HG02870 (cell line): Measurements from ENCODE around the gene PACS2.
"Not testable (repeated sequence)": the region's sequence is repeated elsewhere in the genome, so short reads cannot be mapped to it uniquely, and the experiment has no call there.

ENCODE experiments used
- ATAC-seq: cut with Tn5 transposase; IDR thresholded peaks from one replicate; pipeline ENCODE4 v1.9.1; 2021; ENCODE audit warnings: mild to moderate bottlenecking, moderate library complexity; ENCODE audit not compliant: unreplicated experiment

PACS2 gene

GRCh38 chr14:105313381-105314286, 914 bp upstream of the PACS2 start:
- ATAC-seq: no peak

DNA sequence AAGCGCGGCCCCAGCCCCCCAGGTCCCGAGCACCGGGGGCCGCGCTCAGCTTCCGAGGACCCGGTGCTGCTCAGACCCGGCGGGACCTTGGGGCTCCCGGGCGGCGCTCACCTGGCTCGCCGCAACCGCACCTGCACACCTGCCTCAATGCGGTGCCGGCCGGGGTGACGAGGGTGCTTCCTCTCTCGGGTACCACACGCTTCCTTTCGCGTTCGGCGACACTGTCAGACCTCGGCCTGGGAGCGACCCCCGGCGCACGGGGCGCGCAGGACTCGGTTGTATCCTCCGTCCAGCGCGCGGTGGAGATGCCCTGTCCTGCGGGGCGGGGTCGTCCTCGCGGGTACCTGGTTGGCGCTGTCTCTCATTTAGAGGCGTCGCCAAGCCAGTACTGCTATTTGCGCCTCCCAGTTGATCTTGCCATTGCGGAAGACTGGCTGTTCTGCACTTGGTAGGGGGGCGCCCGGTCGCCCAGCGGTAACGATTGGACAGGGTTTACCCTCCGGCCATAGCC, 718 bp downstream of the PACS2 start:
- no peak for ATAC-seq

GRCh38 chr14:105315941-105316576, 1.5 kb downstream of the PACS2 start:
- ATAC-seq: no peak

DNA sequence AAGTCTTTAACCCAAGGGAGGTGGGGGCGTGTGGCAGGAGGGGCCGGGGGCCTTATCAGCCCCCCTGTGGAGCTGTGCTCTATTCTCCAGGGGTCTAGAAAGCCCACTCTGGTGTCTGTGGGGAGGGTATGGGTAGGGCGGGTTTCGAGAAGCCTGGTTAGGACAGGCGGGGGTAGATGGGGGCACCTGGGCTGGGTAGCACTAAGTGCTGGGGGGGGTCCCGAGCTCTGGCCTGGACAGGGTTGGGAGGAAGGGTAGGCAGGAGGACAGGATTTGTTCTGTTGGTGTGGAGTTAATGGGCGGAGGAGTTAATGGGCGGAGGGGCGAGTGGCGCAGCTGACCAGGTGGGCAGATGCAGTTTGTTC, 2.0 kb downstream of the PACS2 start:
- ATAC-seq: no peak

DNA sequence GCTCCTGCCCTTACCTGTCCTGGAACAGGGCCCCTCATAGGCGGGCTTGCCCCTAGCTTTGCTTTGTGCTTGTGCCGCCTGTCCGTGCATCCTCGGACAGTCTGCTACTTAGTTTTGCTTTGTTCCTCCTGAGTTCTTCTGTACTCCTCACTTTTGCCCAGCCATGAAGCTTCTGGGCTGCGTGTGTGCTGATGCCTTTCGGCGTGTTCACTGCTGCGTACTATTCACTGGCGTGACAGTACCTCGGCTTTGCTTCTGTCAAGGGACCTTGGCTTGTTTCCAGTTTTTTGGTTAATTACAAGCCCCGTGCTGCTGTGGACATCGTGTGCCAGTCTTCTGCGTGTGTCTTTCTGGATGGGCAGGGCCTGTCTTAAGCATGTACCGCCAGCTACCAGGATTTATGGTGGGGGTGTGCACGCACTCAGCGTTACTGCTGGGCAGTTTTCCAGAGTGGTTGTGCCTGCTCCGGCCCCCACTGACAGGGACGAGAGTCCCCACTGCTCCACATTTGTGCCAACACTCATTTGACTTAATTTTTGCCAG, 2.5 kb downstream of the PACS2 start:
- ATAC-seq: no peak

GRCh38 chr14:105317546-105317945, 3.0 kb downstream of the PACS2 start:
- no peak for ATAC-seq

GRCh38 chr14:105322791-105323556, 8.4 kb downstream of the PACS2 start:
- ATAC-seq: no peak

DNA sequence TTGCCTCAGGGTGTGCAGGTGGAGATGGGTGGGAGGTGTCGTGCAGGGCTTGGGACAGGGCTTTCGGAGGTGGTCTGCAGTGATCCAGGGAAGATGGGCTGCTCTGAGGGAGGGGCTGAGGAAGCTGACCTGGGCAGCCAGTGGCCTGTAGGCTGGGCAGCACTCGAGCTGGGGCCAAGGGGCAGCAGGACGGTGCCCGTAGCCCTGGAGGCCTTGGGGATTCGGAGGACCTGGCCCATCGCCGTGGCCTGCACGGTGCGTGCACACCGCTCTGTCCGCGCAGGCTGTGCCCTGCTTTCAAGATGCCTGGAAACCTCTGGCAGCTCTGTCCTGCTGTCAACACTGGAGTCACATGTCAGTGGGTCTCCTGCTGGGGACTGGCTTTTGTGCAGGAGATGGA, 9.1 kb downstream of the PACS2 start:
- no peak for ATAC-seq

DNA sequence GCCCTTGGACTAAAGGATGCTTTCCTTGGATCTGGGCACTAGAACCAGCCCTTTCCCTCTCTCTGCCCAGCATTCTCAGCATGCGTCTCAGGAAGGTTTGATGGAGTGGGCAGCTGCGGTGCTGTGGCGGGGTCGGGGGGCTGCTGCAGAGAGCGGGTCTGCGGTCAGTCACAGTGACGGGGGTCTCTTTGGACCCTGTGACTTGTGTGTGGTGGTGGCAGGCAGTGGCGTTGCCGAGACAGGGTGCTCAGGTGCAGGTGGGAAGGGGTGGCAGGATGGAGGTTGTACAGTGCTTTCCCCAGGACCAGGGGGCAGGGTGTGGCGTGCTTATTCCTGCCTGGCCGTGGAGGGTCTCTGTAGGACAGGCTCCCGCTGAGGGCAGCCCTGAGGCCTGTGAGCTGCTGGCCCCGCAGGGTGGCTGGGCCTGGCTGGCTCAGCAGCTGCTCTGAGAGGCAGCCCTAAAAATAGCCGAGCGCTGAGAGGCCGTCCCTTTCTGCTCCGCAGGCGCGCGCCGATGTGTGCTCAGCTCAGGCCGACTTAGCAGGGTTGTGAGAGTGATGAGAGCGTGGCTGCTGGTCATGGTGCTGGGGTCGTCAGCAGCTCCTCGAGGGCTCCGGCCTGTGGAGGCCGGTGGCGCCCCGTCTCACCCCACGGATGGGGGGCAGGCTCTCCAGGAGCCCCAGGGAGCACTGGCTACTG, 9.7 kb downstream of the PACS2 start:
- no peak for ATAC-seq

DNA sequence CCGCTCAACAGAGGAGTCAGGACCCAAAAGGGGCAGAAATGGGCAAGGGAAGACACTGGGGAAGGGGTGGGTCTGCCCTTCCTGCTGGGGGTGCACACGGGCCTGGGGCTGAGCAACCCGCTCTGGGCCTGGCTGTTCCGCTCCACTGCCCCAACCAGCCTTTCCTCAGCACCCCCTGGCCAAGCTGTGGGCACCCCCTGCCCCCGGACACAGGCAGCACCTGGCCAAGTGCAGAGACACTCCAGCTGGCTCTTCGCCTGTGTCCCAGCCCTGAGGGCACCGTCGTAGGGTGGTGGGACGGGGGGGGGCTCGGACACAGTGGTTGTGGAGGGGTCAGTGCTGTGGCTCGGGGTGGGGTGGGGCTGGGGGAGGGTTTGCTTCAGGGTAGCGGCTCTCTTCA, 10.3 kb downstream of the PACS2 start:
- no peak for ATAC-seq

DNA sequence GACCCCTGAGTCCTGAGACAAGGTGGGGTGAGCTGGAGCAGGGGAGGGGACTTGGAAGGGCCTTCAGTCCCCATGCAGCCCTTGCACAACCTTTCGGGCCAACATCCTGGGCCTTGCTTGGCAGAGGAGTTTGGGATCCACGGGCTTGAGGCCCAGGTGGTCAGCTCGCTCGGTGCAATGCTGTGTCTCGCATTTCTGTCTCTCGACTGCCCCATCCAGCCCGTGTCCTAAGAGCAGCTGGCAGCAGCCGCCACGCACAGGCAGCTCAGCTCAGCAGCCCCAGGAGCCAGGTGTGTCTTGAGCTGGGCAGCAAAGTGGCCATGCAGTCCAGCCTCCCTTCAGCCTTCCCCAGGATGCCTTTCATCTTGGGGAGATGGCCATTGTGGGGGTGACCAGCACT, 10.8 kb downstream of the PACS2 start:
- no peak for ATAC-seq

DNA sequence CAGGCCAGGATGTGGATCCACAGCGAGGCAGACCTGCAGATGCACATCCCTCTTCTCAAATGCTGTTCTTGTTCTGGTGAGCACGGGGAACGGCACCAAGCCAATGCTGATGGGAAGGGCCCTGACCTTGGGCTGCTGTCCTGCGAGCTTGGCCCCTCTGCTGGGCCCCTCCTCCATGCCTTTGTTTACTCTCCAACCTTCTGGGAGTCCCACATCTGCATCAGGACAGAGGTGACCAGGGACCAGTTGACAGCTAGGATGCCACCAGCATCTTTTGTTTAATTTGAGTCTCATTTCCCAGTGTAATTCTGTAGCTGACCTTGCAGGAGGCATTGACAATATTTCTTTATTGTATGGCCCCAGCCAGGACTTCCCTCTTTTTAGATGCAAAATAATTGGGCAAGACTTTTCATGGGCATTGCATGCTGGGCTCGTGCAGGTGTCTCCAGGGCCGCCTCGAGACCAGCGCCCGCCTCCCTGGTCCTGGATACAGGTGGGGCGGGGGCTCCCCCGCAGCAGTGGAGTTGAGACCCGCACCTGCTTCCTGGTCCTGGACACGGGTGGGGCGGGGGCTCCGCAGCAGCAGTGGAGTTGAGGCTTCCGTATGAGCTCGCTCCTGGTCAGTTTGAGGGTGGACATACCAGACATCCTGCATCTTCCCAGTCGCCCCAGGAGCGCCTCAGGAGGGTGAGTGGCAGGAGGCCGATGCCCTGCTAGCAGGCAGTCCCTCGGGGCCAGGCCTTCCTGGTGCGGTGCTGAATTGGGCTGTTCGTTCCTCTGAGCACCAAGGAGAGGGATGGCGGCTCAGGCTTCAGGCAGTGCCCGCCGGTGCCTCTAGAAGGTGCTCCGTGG, 11.4 kb downstream of the PACS2 start:
- no peak for ATAC-seq

DNA sequence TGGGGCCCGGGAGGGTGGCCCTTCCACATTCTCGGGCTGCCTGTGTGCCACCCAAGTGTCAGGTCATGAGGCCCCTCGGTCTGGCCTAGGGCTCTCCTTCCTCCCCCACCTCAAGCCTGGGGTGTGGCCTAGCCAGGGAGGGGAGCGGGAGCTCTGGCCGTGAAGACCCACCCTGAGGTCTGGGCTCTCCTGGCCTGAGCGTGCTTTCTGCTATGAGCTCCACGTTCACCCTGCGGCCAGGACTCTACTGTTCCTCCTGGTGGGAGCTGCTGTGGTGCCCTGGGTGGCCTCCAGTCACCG, 12.0 kb downstream of the PACS2 start:
- ATAC-seq: no peak

DNA sequence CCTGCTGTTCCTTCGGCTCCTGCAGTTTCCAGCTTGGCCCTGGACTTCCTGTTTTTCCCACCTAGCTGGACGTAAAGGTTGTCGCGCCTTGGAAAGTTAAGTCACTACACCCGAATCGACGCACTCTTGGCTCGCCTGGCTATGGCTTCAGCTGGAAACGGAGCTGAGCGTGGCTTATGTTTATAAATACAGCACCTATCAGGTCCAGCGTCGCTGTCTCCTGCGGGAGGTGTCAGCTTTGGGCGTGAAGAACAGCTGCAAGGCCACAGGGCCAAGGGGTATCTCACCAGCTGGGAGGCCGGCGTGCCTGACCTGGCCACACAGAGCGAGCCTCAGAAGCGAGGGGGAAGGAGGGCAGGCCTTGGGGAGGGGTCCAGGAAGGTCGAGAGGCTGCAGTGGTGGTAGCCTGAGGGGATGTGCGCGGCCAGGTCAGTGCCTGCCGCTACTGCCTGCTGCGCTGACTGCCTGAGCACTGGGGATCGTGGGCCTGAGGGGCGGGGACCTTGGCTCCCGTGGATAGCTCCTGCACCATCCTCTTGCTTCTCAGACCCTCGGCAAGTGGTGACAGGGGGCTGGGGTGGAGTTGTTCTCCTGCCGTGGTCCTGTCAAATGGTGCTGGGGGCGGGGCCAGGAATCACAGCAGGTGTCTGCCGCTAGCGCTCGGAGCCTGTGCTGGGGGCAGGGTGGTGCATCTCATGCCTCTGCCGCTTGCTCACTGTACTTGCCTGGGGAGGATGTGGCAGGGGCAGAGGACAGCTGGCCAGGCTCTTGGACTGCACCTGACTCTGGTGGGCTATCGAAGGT, 12.5 kb downstream of the PACS2 start:
- ATAC-seq: no peak

DNA sequence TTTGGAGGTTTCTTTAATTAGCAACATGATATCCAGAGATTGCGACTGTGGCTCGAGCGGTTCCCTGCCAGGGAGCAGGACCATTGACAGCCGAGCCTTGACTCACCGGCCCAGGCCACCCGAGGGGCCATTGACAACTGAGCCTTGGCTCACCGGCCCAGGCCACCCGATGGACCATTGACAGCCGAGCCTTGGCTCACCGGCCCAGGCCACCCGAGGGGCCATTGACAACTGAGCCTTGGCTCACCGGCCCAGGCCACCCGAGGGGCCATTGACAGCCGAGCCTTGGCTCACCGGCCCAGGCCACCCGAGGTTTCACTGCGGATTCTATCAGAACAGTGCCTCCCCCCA, 13.1 kb downstream of the PACS2 start:
- not testable (repeated sequence) for ATAC-seq

DNA sequence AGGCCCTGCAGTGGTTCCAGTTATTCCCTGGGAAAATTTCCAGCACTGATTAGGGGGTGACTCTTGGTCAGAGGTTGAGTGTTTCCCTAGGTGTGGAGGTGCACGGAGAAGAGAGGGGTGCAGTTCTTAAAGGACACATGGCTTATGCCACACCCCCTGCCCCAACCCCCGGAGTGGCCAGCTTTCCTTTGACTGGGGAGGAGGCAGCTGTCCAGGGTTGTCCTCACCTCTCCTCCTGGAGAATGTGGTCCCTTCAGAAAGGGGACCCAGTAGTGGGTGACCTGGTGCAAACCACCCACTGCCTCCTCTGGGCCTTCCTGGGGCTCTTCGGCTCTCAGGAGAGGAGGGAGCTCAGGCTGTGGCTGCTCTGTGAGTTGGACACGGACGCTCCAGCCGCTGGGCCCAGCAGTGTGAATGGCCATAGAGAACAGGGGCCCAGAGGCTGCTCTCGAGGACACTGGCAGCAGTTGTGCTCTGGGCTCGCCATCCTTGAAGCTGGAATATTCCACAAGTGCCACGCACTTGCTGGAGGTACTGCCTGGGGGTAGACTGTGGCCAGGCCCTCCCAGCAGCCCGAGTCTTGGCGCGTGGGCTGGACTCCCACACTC, 13.6 kb downstream of the PACS2 start:
- no peak for ATAC-seq

GRCh38 chr14:105328678-105329390, 14.3 kb downstream of the PACS2 start:
- no peak for ATAC-seq
